ENCODE data around the gene WASF3. TPM values are rescaled to one million over a fixed set of nuclear protein-coding genes. Genes with fewer than 3 reads are reported as not detected.

Gene WASF3
- total RNA-seq, 4 donors from 2014 or later = 5.9 to 37.5 (median 12.5) TPM

- Histone ChIP-seq H3K27ac (no peak overlapping the region), H3K27me3 (no peaks in the 10 kb centered on the region), H3K9me3 (no peaks in the 10 kb centered on the region), H3K36me3 (no peaks in the 10 kb centered on the region), H3K4me1 (no peaks in the 10 kb centered on the region), H3K4me3 (no peak overlapping the region)
- no peak for DNase-seq
- intact Hi-C loops (cut with DNase I; ENCODE audit: low total_unique reads) = no loop called here
- TF ChIP-seq CTCF (IDR thresholded peaks at IDR 0.05) = no peak
- TF ChIP-seq POLR2A (IDR thresholded peaks at IDR 0.05) = no peak
Measured at GRCh38 chr13:26517936-26518335, 39.5 kb upstream of the WASF3 start.

GRCh38 chr13:26518451-26518959 is 39.0 kb upstream of the WASF3 start:
- TF ChIP-seq POLR2A (IDR thresholded peaks at IDR 0.05) (no peak), CTCF (IDR thresholded peaks at IDR 0.05) (no peak)
- H3K4me1 ChIP-seq = no peaks in the 10 kb centered on the region
- H3K9me3 ChIP-seq = no peaks in the 10 kb centered on the region
- no peak for DNase-seq
- H3K27ac ChIP-seq = no peak overlapping the region
- H3K36me3 ChIP-seq = no peaks in the 10 kb centered on the region
- H3K4me3 ChIP-seq = no peak overlapping the region
- no peaks in the 10 kb centered on the region for H3K27me3 ChIP-seq
- intact Hi-C loops (cut with DNase I; ENCODE audit: low total_unique reads) = no loop called here

GRCh38 chr13:26522571-26522970 is 34.9 kb upstream of the WASF3 start:
- no peaks in the 10 kb centered on the region for H3K27me3 ChIP-seq
- intact Hi-C loops (cut with DNase I; ENCODE audit: low total_unique reads) = no loop called here
- H3K27ac ChIP-seq = no peak overlapping the region
- no peak overlapping the region for H3K4me3 ChIP-seq
- H3K4me1 ChIP-seq = no peaks in the 10 kb centered on the region
- no peaks in the 10 kb centered on the region for H3K36me3 ChIP-seq
- no peak for DNase-seq
- TF ChIP-seq POLR2A (IDR thresholded peaks at IDR 0.05) = no peak
- TF ChIP-seq CTCF (IDR thresholded peaks at IDR 0.05) = no peak
- H3K9me3 ChIP-seq = no peaks in the 10 kb centered on the region

- H3K4me3 ChIP-seq = no peak overlapping the region
- TF ChIP-seq CTCF (IDR thresholded peaks at IDR 0.05) = no peak
- TF ChIP-seq POLR2A (IDR thresholded peaks at IDR 0.05) = no peak
- no peaks in the 10 kb centered on the region for H3K9me3 ChIP-seq
- intact Hi-C loops (cut with DNase I; ENCODE audit: low total_unique reads) = no loop called here
- peaks cover 0 to 2% of the 10 kb centered on the region in 2 donors for H3K27me3 ChIP-seq
- H3K36me3 ChIP-seq = no peaks in the 10 kb centered on the region
- no peak overlapping the region for H3K27ac ChIP-seq
- H3K4me1 ChIP-seq = no peaks in the 10 kb centered on the region
- DNase-seq = no peak
Measured at GRCh38 chr13:26523007-26523406, 34.5 kb upstream of the WASF3 start.

- no peak overlapping the region for H3K4me3 ChIP-seq
- H3K27ac ChIP-seq = no peak overlapping the region
- TF ChIP-seq POLR2A (IDR thresholded peaks at IDR 0.05) (no peak), CTCF (IDR thresholded peaks at IDR 0.05) (no peak)
- H3K36me3 ChIP-seq = no peaks in the 10 kb centered on the region
- no peaks in the 10 kb centered on the region for H3K4me1 ChIP-seq
- intact Hi-C loops (cut with DNase I; ENCODE audit: low total_unique reads) = no loop called here
- no peak for DNase-seq
- H3K27me3 ChIP-seq = peaks cover 0 to 2% of the 10 kb centered on the region in 2 donors
- H3K9me3 ChIP-seq = no peaks in the 10 kb centered on the region
Measured at GRCh38 chr13:26525528-26525927, 32.0 kb upstream of the WASF3 start.
